Sigmoid colon (tissue), 7 donors: ENCODE results near the gene LTO1. TPM values are rescaled to one million over a fixed set of nuclear protein-coding genes. Genes with fewer than 3 reads are reported as not detected.

Source experiments
- DNase-seq: peaks from one replicate; pipeline ENCODE4 v3.0.0-alpha.2; 2019
- H3K27ac ChIP-seq, 4 donors: fragments of 200-600 bp; sonication (generic); one replicate each; pipeline ENCODE4 v1.5.1; 2016 to 2019; ENCODE audit warnings: mild to moderate bottlenecking in 1 of 4
- H3K27me3 ChIP-seq, 3 donors: fragments of 200-600 bp; sonication (generic); one replicate each; pipeline ENCODE4 v1.5.1; 2019; ENCODE audit warnings: mild to moderate bottlenecking in 1 of 3
- H3K36me3 ChIP-seq, 4 donors: fragments of 200-600 bp; sonication (generic); one replicate each; pipeline ENCODE4 v1.5.1; 2016 to 2019
- H3K4me1 ChIP-seq, 4 donors: fragments of 200-600 bp; sonication (generic); one replicate each; pipeline ENCODE4 v1.5.1; 2017 to 2019
- H3K4me3 ChIP-seq, 4 donors: fragments of 200-600 bp; sonication (generic); one replicate each; pipeline ENCODE4 v1.5.1; 2017 to 2019; ENCODE audit warnings: mild to moderate bottlenecking in 2 of 4, moderate library complexity in 1 of 4
- H3K9me3 ChIP-seq, 4 donors: fragments of 200-600 bp in 3 of 4; sonication (generic) in 3 of 4; one replicate each; pipeline versions ENCODE4 v1.5.1 to v1.6.1; 2013 to 2019
- CTCF ChIP-seq, 4 experiments: fragments of 450-650 bp in 3 of 4; fragments of 200-600 bp in 1 of 4; IDR thresholded peaks; one replicate each; pipeline ENCODE4 v1.5.1; 2016 to 2019; ENCODE audit warnings: antibody characterized with exemption in 4 of 4, mild to moderate bottlenecking in 3 of 4, moderate library complexity in 2 of 4
- EP300 ChIP-seq, 4 donors: sonication (generic); formaldehyde crosslinking; IDR thresholded peaks; one replicate each; pipeline ENCODE4 v1.6.1; 2017; ENCODE audit warnings: antibody characterized with exemption in 4 of 4
- POLR2A ChIP-seq, 2 donors: fragments of 450-650 bp; IDR thresholded peaks; one replicate each; pipeline ENCODE4 v1.6.1; 2016; ENCODE audit warnings: antibody characterized with exemption in 2 of 2, mild to moderate bottlenecking in 2 of 2, moderate library complexity in 2 of 2
- POLR2AphosphoS5 ChIP-seq, 4 donors: sonication (generic); formaldehyde crosslinking; IDR thresholded peaks; one replicate each; pipeline ENCODE4 v1.6.1; 2017; ENCODE audit warnings: antibody characterized with exemption in 4 of 4
- WGBS, 2 donors: extraction: QIAGEN DNeasy Blood & Tissue Kit; methylation state at CpG; one replicate each; pipeline ENCODE4 v1.1.7; 2013; 5-methylcytosine and 5-hydroxymethylcytosine counted together
- intact Hi-C: fragments of 100-400 bp; cut with DNase I; formaldehyde crosslinking; loops from one replicate; pipeline ENCODE4 v1.15.1; 2023
- polyA plus RNA-seq, 3 donors: library from polyadenylated mRNA; stranded (reverse); fragments of 200-250 nt; gene quantifications; one replicate each; pipeline ENCODE4 v1.2.3, GENCODE V29; 2013
- total RNA-seq, 4 donors: library from RNA; depleted of rRNA; stranded (reverse); fragments of >200 nt; gene quantifications; one replicate each; pipeline ENCODE4 v1.1.0, GENCODE V29; 2016
- donor health status: healthy with polysubstance abuse.
- donor health status: Bipolar disorder and iron deficiency.
- donor health status: healthy.

Gene LTO1
- total and polyA plus RNA-seq, 7 donors = 12.0 to 42.9 (median 20.2) TPM

- H3K4me1 ChIP-seq = peaks cover 0 to 73% (median 70%) of the 10 kb centered on the region in 4 donors
These were observed 32.1 kb downstream of the LTO1 start for GRCh38 chr11:69642913-69643632.

GRCh38 chr11:69642549-69642912, 32.6 kb downstream of the LTO1 start:
- DNase-seq = peak; percentile 65
- no peak for TF ChIP-seq EP300 (IDR thresholded peaks at IDR 0.05)
- TF ChIP-seq CTCF (IDR thresholded peaks at IDR 0.05) = no peak
- TF ChIP-seq POLR2AphosphoS5 (IDR thresholded peaks at IDR 0.05) = no peak
- no peak for TF ChIP-seq POLR2A (IDR thresholded peaks at IDR 0.05)
- Histone ChIP-seq H3K4me3 (peak overlapping the region; percentile 40 to 79 (median 70)), H3K36me3 (no peaks in the 10 kb centered on the region), H3K27me3 (peaks cover 40 to 63% (median 61%) of the 10 kb centered on the region in 3 donors), H3K4me1 (peaks cover 0 to 78% (median 75%) of the 10 kb centered on the region in 4 donors), H3K27ac (peak overlapping the region; percentile 79 to 92 (median 86)), H3K9me3 (no peaks in the 10 kb centered on the region)
- WGBS, 2 donors = 0 to 1% methylated on average over 40 of the region's 40 CpGs
- intact Hi-C loops = loop anchor here (2.0 to 10.0 kb wide), 4 partner anchors 350 to 738 kb away; partner anchors contain the start of genes IGHMBP2, MRPL21 and MYEOV

More at GRCh38 chr11:69642913-69643632, 32.1 kb downstream of the LTO1 start:
- H3K9me3 ChIP-seq = no peaks in the 10 kb centered on the region
- peak overlapping the region; percentile 79 to 92 (median 86) for H3K27ac ChIP-seq
- TF ChIP-seq POLR2A (IDR thresholded peaks at IDR 0.05) (no peak), POLR2AphosphoS5 (IDR thresholded peaks at IDR 0.05) (peak in 3 of 4 donors; percentile 18 to 73 (median 69)), CTCF (IDR thresholded peaks at IDR 0.05) (peak; percentile 61 to 93 (median 72)), EP300 (IDR thresholded peaks at IDR 0.05) (no peak)
- WGBS, 2 donors = 0 to 1% methylated on average over 81 of the region's 81 CpGs
- H3K27me3 ChIP-seq = peaks cover 34 to 57% (median 55%) of the 10 kb centered on the region in 3 donors
- DNase-seq = peak; percentile 86
- H3K36me3 ChIP-seq = peaks cover 0 to 5% (median 0%) of the 10 kb centered on the region in 4 donors
- intact Hi-C loops = loop anchor here (1.0 to 10.0 kb wide), 5 partner anchors 351 to 738 kb away; partner anchors contain the start of genes IGHMBP2, MRPL21 and MYEOV
- peak overlapping the region; percentile 40 to 79 (median 70) for H3K4me3 ChIP-seq

GRCh38 chr11:69641681-69642548, 33.2 kb downstream of the LTO1 start:
- H3K27me3 ChIP-seq = peaks cover 46 to 69% (median 67%) of the 10 kb centered on the region in 3 donors
- peak; percentile 61 for DNase-seq
- peak overlapping the region; percentile 79 to 92 (median 86) for H3K27ac ChIP-seq
- WGBS, 2 donors = 1% methylated on average over 68 of the region's 68 CpGs
- no peak for TF ChIP-seq POLR2A (IDR thresholded peaks at IDR 0.05)
- intact Hi-C loops = loop anchor here (2.0 to 10.0 kb wide), 4 partner anchors 350 to 737 kb away; partner anchors contain the start of genes IGHMBP2, MRPL21 and MYEOV
- H3K9me3 ChIP-seq = no peaks in the 10 kb centered on the region
- H3K36me3 ChIP-seq = no peaks in the 10 kb centered on the region
- peaks cover 0 to 84% (median 82%) of the 10 kb centered on the region in 4 donors for H3K4me1 ChIP-seq
- peak overlapping the region; percentile 40 to 79 (median 70) for H3K4me3 ChIP-seq

- Histone ChIP-seq H3K4me3 (peak within 1 kb of the TSS; percentile 40 to 79 (median 70)), H3K36me3 (no peaks in the 10 kb centered on the region), H3K27ac (peak within 1 kb of the TSS; percentile 79 to 92 (median 86)), H3K4me1 (peaks cover 0 to 93% (median 90%) of the 10 kb centered on the region in 4 donors), H3K27me3 (peaks cover 46 to 77% (median 75%) of the 10 kb centered on the region in 3 donors), H3K9me3 (no peaks in the 10 kb centered on the region)
- intact Hi-C loops = loop anchor here (5.0 to 10.0 kb wide), 3 partner anchors 349 to 736 kb away; partner anchors contain the start of genes IGHMBP2, MRPL21 and MYEOV
- peak; percentile 64 to 93 (median 87) for TF ChIP-seq POLR2AphosphoS5 (IDR thresholded peaks at IDR 0.05)
- TF ChIP-seq POLR2A (IDR thresholded peaks at IDR 0.05) = peak; percentile 56 to 72
- TF ChIP-seq EP300 (IDR thresholded peaks at IDR 0.05) = no peak
- DNase-seq = peak; percentile 77
- 1% methylated on average over 49 of the region's 49 CpGs for WGBS, 2 donors
These were observed 34.1 kb downstream of the LTO1 start, which contains the start of gene CCND1 for GRCh38 chr11:69640995-69641581. Gene CCND1, plus strand, starts transcription at chr11:69641156. Its CDS starts 158 bp downstream, at chr11:69641314.
